Immature natural killer cell (primary cell): Measurements from ENCODE around the gene PTPN22. TPM values are rescaled to one million over a fixed set of nuclear protein-coding genes. Genes with fewer than 3 reads are reported as not detected.
A peak's percentile ranks its signal among the peaks of the same experiment; 100 is the strongest.

Experiments
- DNase-seq, 3 donors: peaks; one replicate each; pipeline ENCODE4 v3.0.0; 2022; ENCODE audit warnings: mixed read lengths in 1 of 3
- H3K27ac Mint-ChIP-seq, 6 donors: one replicate each; pipeline ENCODE4 v1.8.0; 2020; ENCODE audit warnings: mixed read lengths in 6 of 6, mild to moderate bottlenecking in 5 of 6, inconsistent platforms in 4 of 6, moderate library complexity in 3 of 6
- H3K27me3 Mint-ChIP-seq, 3 donors: one replicate each; pipeline ENCODE4 v1.8.0; 2020 to 2021; ENCODE audit warnings: low read depth in 3 of 3, mild to moderate bottlenecking in 3 of 3, mixed read lengths in 3 of 3, moderate library complexity in 3 of 3, inconsistent platforms in 1 of 3
- H3K36me3 Mint-ChIP-seq, 3 donors: one replicate each; pipeline ENCODE4 v1.8.0; 2020; ENCODE audit warnings: mixed read lengths in 3 of 3, inconsistent platforms in 2 of 3, mild to moderate bottlenecking in 2 of 3
- H3K4me1 Mint-ChIP-seq, 2 donors: one replicate each; pipeline ENCODE4 v1.8.0; 2020; ENCODE audit warnings: inconsistent platforms in 2 of 2, mild to moderate bottlenecking in 2 of 2, mixed read lengths in 2 of 2, moderate library complexity in 1 of 2
- H3K4me3 Mint-ChIP-seq, 5 donors: one replicate each; pipeline ENCODE4 v1.8.0; 2020; ENCODE audit warnings: mild to moderate bottlenecking in 5 of 5, mixed read lengths in 5 of 5, inconsistent platforms in 3 of 5, moderate library complexity in 3 of 5
- H3K9me3 Mint-ChIP-seq, 6 donors: one replicate each; pipeline ENCODE4 v1.8.0; 2020; ENCODE audit warnings: mild to moderate bottlenecking in 6 of 6, mixed read lengths in 6 of 6, inconsistent platforms in 4 of 6, moderate library complexity in 3 of 6
- polyA plus RNA-seq, 3 donors: library from polyadenylated mRNA; unstranded; fragments of 300-500 nt; fragmentation: Illumina TruSeq; gene quantifications; one replicate each; pipeline ENCODE4 v1.2.3, GENCODE V29; 2021

Gene PTPN22
- polyA plus RNA-seq, 3 donors from 2014 or later, result 80.9 to 109 (median 83.6) TPM

DNA sequence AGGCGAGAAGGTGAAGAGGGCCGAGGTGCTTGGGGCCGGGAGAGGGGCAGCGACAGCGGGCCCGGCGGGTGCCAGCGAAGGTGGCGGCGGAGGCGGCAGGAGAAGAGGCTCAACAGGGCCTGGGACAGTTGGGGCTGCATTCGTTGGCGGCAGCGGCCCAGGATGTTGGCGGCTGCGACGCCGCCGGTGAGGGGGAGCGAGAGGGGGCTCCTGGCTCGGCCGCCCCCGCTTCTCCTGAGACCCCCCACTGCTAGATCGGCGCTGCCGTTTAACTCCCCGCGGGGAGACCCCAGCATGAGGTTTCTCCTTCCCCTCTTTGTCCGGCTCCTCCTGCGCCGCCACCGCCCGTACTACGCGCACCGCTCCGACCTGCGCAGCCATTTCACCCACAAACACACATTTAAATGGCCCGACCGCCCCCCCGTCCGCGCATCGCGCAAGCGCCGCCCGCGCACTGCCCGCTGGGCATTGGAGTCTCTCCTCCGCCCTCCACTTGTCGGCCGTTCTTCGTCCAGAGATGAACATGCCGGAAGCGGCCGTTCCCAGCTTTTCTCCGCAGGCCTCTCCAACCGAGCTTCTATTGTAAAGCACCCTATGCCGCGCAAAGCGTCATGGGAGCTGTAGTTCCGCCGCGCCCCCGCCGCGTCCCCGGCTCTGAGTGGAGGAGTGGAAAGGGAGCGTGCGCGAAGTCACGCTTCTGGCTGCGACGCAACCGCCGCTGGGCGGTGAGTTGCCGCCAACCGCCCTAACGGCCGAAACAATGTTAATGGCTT is 59.4 kb downstream of the PTPN22 start, which contains the start of gene RSBN1:
TSS of gene RSBN1 (minus strand) at position 589 of the 773 bp plus-strand sequence. CDS start at position 525, 64 bp downstream.
- Mint-ChIP-seq H3K27ac (peak within 1 kb of the TSS; percentile 87 to 99 (median 99)), H3K27me3 (peaks cover 4 to 13% (median 5%) of the 10 kb centered on the region in 3 donors), H3K4me3 (peak within 1 kb of the TSS; percentile 94 to 99 (median 97)), H3K36me3 (peaks cover 8 to 14% (median 10%) of the 10 kb centered on the region in 3 donors), H3K4me1 (peaks cover 46 to 57% of the 10 kb centered on the region in 2 donors), H3K9me3 (no peaks in the 10 kb centered on the region)
- DNase-seq, result peak; percentile 97

DNA sequence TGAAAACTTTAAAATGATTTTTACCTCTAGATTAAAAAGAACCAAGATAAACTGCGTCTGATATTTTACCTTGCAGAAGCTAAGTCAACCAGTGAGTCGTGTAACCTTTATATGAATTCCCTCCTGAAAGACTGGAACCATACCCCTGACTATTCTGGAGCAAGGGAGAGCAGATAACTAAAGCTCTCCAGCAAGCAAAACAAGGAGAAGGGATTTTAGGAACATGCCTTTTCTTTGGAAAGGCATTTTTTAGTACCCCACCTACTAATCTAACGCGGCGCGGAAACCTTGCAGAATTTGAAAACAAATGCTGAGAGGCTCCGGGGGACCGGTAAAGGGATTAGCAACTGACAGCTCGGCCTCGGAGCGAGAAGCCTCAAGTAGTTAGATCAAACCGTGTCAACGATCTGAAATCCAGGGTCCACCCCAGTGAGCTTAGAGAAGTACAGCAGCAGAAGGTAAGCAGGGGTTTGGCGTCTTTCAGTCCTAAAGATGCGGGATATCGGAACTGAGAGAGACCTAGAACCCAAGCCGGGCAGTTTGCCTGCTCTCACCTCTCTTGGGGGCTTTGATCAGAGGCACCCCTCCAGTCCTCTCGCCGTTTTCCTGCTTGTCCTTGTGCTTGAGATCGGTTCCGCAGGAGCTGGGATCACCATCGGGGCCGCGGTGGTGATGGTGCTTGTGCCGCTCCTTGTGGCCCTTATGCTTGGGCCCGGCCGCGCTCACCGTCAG is 60.2 kb downstream of the PTPN22 start:
- Mint-ChIP-seq H3K27me3 (peaks cover 5 to 12% (median 6%) of the 10 kb centered on the region in 3 donors), H3K4me3 (peak overlapping the region; percentile 94 to 99 (median 97)), H3K27ac (peak overlapping the region; percentile 87 to 99 (median 99)), H3K36me3 (peaks cover 3 to 9% (median 7%) of the 10 kb centered on the region in 3 donors), H3K4me1 (peaks cover 50 to 65% of the 10 kb centered on the region in 2 donors), H3K9me3 (no peaks in the 10 kb centered on the region)
- DNase-seq, result peak in 1 of 3 donors; percentile 24

DNA sequence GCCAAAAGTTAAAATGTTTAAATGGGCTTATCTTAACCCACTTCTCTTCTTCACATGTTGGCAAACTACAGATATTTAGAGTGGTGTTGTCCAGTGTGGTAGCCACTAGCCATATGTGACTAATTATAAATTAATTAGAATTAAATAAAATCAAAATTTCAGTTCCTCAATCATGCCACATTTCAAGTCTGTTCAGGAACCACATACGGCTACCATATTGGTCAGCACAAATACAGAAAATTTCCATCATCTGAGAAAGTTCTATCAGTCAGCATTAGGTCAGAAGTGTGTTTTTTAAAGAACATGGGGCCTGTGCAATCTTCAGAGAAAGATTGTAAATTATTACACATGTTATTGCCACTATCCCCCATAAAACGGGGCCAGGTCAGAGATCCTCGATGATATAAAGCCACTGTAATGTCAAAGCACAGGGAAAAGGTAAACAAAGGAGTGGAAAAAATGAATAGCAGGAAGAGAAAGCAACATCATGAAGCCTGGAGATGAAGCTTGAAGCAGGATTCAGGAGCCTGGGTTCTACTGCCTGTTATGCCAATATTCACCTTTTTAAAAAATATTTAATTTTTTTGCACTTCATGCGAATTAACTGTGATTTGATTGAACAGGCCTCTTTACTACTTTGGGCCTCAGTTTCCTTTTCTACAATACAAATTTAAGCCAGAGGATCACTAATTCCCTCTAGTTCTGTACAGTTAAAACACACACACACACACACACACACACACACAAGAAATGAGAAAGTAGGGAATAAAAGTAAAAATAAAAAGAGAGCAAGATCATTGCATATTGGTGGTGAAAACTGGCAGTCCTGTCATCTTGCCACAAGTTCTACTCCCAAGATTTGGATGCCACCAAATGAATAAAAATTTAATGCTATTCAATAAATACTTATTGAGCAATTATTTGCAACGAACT is 61.6 kb downstream of the PTPN22 start:
- Mint-ChIP-seq H3K4me1 (peaks cover 60 to 79% of the 10 kb centered on the region in 2 donors), H3K27me3 (peaks cover 5 to 12% (median 6%) of the 10 kb centered on the region in 3 donors), H3K9me3 (no peaks in the 10 kb centered on the region), H3K27ac (peak overlapping the region; percentile 76 to 89 (median 84)), H3K4me3 (peak overlapping the region; percentile 71 to 99 (median 97)), H3K36me3 (peaks cover 0 to 3% (median 3%) of the 10 kb centered on the region in 3 donors)
- DNase-seq, result no peak

DNA sequence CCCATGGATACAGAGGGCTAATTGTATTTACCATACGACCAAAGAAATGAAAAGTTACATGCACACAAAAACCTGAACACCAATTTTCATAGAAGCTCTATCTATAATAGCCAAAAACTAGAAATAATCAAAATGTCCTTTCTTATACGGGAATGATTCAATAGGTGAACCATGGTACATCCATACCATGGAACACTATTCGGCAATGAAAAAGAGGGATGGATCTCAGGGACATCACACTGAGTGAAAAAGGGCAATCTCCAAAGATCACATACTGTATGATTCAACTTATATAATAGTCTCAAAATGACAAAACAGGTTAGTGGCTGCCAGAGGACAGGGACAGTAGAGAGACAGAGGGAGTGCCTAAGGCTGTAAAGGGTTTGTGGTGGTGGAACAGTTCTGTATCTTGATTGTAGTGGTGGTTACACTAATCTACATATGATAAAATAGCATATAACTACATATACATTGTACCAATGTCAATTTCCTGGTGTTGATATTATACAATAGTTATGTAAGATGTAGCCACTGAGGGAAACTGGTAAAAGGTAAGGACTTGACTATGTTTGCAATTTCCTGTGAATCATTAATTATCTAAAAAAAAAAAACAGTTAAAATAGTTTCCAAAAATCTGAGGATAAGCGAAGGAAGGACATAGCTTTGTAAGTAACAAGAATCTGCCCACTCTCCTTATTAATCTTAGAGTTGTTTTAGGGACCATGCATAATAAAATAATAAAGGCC is 62.9 kb downstream of the PTPN22 start:
- H3K9me3 Mint-ChIP-seq, result no peaks in the 10 kb centered on the region
- H3K27me3 Mint-ChIP-seq, result peaks cover 5 to 12% (median 6%) of the 10 kb centered on the region in 3 donors
- peak overlapping the region; percentile 24 to 99 (median 44) for H3K4me3 Mint-ChIP-seq
- peaks cover 0 to 3% (median 3%) of the 10 kb centered on the region in 3 donors for H3K36me3 Mint-ChIP-seq
- H3K4me1 Mint-ChIP-seq, result peaks cover 69 to 92% of the 10 kb centered on the region in 2 donors
- no peak for DNase-seq
- H3K27ac Mint-ChIP-seq, result peak overlapping the region; percentile 4 to 67 (median 36)

DNA sequence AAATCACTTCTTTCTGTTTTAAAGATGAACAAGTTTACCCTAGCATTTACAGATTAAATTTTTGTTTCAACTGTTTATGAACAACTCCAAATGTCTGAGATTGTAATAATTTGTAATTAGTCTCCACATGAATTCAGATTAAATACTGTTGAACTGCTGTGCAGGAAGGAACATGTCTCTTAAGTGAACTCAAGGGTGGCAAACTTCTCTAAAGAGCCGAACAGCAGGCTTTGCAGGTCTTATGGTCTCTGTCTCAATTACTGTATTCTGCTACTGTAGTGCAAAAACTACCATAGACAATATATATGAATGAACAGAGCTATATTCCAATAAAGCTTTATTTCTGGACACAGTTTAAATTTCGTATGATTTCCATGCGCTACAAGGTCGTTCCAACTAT is 65.9 kb downstream of the PTPN22 start:
- Mint-ChIP-seq H3K4me1 (peaks cover 75 to 100% of the 10 kb centered on the region in 2 donors), H3K27ac (peak overlapping the region in 2 of 6 donors; percentile 16 to 48)

DNA sequence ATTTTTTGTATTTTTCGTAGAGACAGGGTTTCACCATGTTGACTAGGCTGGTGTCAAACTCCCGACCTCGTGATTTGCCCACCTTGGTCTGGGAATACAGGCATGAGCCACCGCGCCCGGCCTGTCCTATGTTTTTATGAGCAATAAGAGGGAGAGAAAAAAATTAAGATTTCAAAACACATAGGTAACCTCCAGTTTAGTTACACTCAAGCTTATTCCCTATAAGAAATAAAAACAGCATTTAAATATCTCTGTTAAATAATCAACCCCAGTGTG is 66.3 kb downstream of the PTPN22 start:
- H3K27me3 Mint-ChIP-seq, result peaks cover 0 to 2% (median 0%) of the 10 kb centered on the region in 3 donors
- no peak overlapping the region for H3K4me3 Mint-ChIP-seq
- no peaks in the 10 kb centered on the region for H3K9me3 Mint-ChIP-seq
- no peak for DNase-seq
- peak overlapping the region in 1 of 6 donors; percentile 48 for H3K27ac Mint-ChIP-seq
- H3K4me1 Mint-ChIP-seq, result peaks cover 76 to 100% of the 10 kb centered on the region in 2 donors
- peaks cover 0 to 3% (median 3%) of the 10 kb centered on the region in 3 donors for H3K36me3 Mint-ChIP-seq

More for the DNA sequence above, 65.9 kb downstream of the PTPN22 start:
- no peak overlapping the region for H3K4me3 Mint-ChIP-seq
- peaks cover 0 to 3% (median 3%) of the 10 kb centered on the region in 3 donors for H3K36me3 Mint-ChIP-seq
- peaks cover 0 to 2% (median 0%) of the 10 kb centered on the region in 3 donors for H3K27me3 Mint-ChIP-seq
- no peak for DNase-seq
- no peaks in the 10 kb centered on the region for H3K9me3 Mint-ChIP-seq

DNA sequence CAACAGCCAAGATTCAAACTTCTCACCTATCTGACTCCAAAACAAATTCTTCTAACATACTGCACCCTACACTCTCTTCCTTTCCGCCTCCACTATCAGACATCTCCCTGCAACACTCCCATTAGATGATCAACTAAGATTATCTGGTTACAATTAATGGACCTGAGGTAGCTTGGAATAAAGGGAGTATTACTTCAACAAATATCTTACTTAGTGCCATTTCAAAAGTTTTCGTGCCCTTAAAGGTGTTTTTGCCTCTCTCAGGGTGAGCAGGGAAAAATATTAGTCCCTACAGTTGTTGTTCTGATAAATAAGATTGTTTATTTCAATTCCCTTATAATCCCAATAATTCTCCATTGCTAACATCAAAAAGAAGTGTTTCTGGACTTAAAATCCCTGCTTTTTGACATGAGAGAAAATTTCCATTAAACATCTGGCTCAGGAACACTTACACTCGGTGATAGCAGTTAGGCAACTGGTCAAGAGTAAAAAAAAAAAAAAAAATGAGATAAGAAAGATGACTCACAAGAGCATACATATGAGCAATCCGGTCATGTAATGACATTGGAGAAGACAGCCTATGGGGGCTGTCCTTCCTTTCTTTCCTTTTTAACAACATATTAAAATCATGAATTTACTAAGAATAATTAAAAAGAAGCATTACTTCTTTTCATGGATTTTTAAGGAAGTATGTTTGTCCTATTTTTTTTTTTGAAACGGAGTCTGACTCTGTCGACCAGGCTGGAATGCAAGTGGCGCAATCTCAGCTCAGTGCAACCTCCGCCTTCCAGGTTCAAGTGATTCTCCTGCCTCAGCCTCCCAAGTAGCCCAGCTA is 66.9 kb downstream of the PTPN22 start:
- peaks cover 0 to 2% (median 0%) of the 10 kb centered on the region in 3 donors for H3K27me3 Mint-ChIP-seq
- H3K4me1 Mint-ChIP-seq, result peaks cover 70 to 100% of the 10 kb centered on the region in 2 donors
- H3K27ac Mint-ChIP-seq, result no peak overlapping the region
- H3K9me3 Mint-ChIP-seq, result no peaks in the 10 kb centered on the region
- H3K4me3 Mint-ChIP-seq, result no peak overlapping the region
- peaks cover 0 to 3% (median 3%) of the 10 kb centered on the region in 3 donors for H3K36me3 Mint-ChIP-seq
- no peak for DNase-seq

DNA sequence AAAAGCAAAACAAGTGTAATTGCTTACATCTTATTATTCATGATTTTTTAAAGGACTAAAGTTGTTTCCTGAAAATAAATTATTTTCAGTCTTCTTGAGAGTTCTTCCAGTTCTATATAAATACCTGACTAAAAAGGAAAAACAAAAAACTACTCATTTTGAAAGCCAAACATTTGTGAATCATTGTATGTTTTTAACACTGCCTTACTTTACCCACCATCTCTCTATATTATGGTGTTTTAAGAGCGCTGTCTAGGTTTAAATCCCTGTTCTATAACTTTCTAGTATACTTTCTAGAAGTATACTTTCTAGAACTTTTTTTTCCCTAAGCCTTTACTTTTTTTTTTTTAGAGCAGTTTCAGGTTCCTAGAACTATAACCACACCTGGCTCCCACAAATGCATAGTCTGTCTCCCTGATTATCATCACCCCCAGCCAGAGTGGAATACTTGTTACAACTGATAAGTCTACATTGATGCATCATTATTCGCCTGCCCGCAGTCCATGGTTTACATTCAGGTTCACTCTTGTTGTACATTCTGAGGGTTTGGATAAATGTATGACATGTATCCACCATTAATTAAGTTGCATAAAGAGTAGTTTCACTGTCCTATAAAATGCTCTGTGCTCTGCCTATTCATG is 69.0 kb downstream of the PTPN22 start:
- H3K27ac Mint-ChIP-seq, result no peak overlapping the region

DNA sequence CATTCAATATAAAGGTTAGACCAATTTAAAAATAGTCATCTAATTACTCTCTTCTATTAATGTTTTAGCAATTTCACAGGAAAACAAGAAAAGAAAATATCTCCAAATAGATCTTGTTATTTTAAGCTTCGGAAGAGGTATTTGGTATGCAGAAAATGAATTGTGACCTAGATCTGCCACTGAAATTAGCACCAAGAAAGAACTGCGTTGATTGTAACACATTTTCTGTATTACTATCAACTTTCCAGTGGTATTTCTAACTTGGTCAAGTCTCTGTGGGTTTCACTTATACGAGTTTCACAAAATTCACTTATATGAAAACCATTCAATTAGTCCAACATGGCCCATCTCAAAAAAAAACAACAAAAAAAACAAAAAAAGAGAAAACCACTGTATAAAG is 71.0 kb downstream of the PTPN22 start:
- H3K4me1 Mint-ChIP-seq, result peaks cover 54 to 82% of the 10 kb centered on the region in 2 donors
- no peak for DNase-seq
- H3K9me3 Mint-ChIP-seq, result no peaks in the 10 kb centered on the region
- peaks cover 0 to 2% (median 0%) of the 10 kb centered on the region in 3 donors for H3K27me3 Mint-ChIP-seq
- H3K4me3 Mint-ChIP-seq, result peak overlapping the region in 1 of 5 donors; percentile 40
- peak overlapping the region in 4 of 6 donors; percentile 28 to 40 (median 34) for H3K27ac Mint-ChIP-seq
- H3K36me3 Mint-ChIP-seq, result peaks cover 3 to 15% (median 5%) of the 10 kb centered on the region in 3 donors

More for the DNA sequence above, 69.0 kb downstream of the PTPN22 start:
- H3K4me1 Mint-ChIP-seq, result peaks cover 64 to 99% of the 10 kb centered on the region in 2 donors
- no peak for DNase-seq
- no peaks in the 10 kb centered on the region for H3K9me3 Mint-ChIP-seq
- peaks cover 0 to 8% (median 7%) of the 10 kb centered on the region in 3 donors for H3K36me3 Mint-ChIP-seq
- H3K4me3 Mint-ChIP-seq, result no peak overlapping the region
- H3K27me3 Mint-ChIP-seq, result peaks cover 0 to 2% (median 2%) of the 10 kb centered on the region in 3 donors

DNA sequence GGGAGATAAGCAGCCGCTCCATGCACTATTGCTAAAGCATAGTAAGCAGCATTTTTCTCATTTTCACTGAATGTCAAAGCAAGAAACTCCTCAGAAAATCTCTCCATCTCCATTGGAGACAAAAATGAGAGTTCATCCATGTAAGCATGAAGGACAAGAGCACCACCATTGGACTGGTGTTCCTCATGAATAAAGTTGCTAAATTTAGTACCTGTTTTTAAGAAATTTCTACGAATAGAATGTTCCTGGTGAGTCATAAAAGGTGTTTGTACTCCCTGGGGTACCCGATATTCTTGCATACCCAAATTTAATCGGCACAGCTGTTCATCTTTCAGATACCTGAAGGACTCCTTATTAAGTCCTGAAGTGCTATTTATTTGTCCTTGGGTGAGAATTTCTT is 74.0 kb downstream of the PTPN22 start:
- peaks cover 0 to 2% (median 0%) of the 10 kb centered on the region in 3 donors for H3K27me3 Mint-ChIP-seq
- no peak for DNase-seq
- peaks cover 49 to 81% of the 10 kb centered on the region in 2 donors for H3K4me1 Mint-ChIP-seq
- peak overlapping the region in 1 of 6 donors; percentile 12 for H3K27ac Mint-ChIP-seq
- no peak overlapping the region for H3K4me3 Mint-ChIP-seq
- H3K36me3 Mint-ChIP-seq, result peaks cover 3 to 20% (median 5%) of the 10 kb centered on the region in 3 donors
- H3K9me3 Mint-ChIP-seq, result no peaks in the 10 kb centered on the region
